Activated CD4-positive, alpha-beta memory T cell treated with anti-CD3 and anti-CD28 coated beads, Interleukin-2, amount 10 ng/mL, durations not matched to agents 7 days and 5 days (primary cell): ENCODE measurements around the gene AIG1. TPM values are rescaled to one million over a fixed set of nuclear protein-coding genes. Genes with fewer than 3 reads are reported as not detected.

ENCODE experiments used
- total RNA-seq, 2 experiments: library from RNA; stranded (reverse); gene quantifications; one replicate each; pipeline ENCODE4 v1.2.3, GENCODE V29; 2021

AIG1 gene
- total RNA-seq, 2 experiments from 2014 or later, result 8.4 to 9.9 TPM

Other genes starting within 250 kb of the AIG1 start
- 10 to 100 TPM; 30.5 to 32.8 TPM for gene HIVEP2, start 115.7 kb upstream of the AIG1 start, total RNA-seq